Measurements from ENCODE around the gene VRK2. TPM values are rescaled to one million over a fixed set of nuclear protein-coding genes. Genes with fewer than 3 reads are reported as not detected.

VRK2 gene
- total RNA-seq, 1 experiment from 2014 or later = 39.6 TPM

DNA sequence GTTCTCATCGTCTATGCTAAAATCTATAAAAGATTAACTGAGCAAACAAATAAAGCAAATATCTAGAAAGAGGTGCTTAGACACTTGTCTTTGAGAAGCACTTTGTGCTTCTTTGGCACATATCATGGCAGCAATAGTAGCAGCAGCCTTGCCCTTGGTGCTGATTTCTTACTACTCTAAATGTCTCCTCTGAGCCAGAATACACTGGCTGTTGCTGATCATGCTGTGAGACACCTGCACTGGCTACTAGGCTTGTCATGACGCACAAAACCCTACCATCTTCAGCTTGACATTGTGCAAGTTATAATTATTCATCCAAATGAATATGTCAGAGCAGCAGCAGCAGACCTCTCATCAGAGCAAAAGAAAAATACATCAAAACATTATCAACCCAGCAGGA is 147.9 kb downstream of the VRK2 start:
- peaks cover 2% of the 10 kb centered on the region; the same call in 1 of the 2 replicates for H3K36me3 ChIP-seq (ENCODE audit: control insufficient read depth, insufficient read depth, low read length)
- in situ Hi-C loops (cut with HindIII; ENCODE audit: low pct_unique_long_range_greater_than_20kb, low sequenced_read_pairs) (no loop called here), intact Hi-C loops (cut with micrococcal nuclease; ENCODE audit: unreplicated experiment) (no loop called here)
- no TSS peak for BruUV-seq (replicated peaks)
- no peak overlapping the region for H3K4me3 ChIP-seq (ENCODE audit: low read depth in 2 of 2, low read length in 2 of 2)
- H3K27me3 ChIP-seq (ENCODE audit: control insufficient read depth, insufficient read depth, low read length) = no peaks in the 10 kb centered on the region
- no peaks in the 10 kb centered on the region for H3K4me1 ChIP-seq (ENCODE audit: control insufficient read depth, insufficient read depth, low read length)
- ATAC-seq (no peak), DNase-seq (ENCODE audit: low read depth, low spot score) (no peak)
- no peak overlapping the region for H3K27ac ChIP-seq (ENCODE audit: low read length)
- H3K9me3 ChIP-seq (ENCODE audit: control insufficient read depth, insufficient read depth, low read depth, low read length) = no peaks in the 10 kb centered on the region
- ChIA-PET POLR2A (no interaction called here), CTCF (no interaction called here)
- no peak for TF ChIP-seq POLR2AphosphoS5 (IDR thresholded peaks at IDR 0.05; ENCODE audit: low read depth, low read length)
- TF ChIP-seq, protein P1, sequence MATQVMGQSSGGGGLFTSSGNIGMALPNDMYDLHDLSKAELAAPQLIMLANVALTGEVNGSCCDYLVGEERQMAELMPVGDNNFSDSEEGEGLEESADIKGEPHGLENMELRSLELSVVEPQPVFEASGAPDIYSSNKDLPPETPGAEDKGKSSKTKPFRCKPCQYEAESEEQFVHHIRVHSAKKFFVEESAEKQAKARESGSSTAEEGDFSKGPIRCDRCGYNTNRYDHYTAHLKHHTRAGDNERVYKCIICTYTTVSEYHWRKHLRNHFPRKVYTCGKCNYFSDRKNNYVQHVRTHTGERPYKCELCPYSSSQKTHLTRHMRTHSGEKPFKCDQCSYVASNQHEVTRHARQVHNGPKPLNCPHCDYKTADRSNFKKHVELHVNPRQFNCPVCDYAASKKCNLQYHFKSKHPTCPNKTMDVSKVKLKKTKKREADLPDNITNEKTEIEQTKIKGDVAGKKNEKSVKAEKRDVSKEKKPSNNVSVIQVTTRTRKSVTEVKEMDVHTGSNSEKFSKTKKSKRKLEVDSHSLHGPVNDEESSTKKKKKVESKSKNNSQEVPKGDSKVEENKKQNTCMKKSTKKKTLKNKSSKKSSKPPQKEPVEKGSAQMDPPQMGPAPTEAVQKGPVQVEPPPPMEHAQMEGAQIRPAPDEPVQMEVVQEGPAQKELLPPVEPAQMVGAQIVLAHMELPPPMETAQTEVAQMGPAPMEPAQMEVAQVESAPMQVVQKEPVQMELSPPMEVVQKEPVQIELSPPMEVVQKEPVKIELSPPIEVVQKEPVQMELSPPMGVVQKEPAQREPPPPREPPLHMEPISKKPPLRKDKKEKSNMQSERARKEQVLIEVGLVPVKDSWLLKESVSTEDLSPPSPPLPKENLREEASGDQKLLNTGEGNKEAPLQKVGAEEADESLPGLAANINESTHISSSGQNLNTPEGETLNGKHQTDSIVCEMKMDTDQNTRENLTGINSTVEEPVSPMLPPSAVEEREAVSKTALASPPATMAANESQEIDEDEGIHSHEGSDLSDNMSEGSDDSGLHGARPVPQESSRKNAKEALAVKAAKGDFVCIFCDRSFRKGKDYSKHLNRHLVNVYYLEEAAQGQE (IDR thresholded peaks at IDR 0.05; ENCODE audit: insufficient read depth in 1 of 2, low read depth in 2 of 2, low read length in 1 of 2) = no peak
- no peak for TF ChIP-seq SIN3A (IDR thresholded peaks at IDR 0.05; ENCODE audit: borderline replicate concordance, insufficient read depth, low read depth, low read length)
- TF ChIP-seq TCF7L2 (IDR thresholded peaks at IDR 0.05; ENCODE audit: low read depth, low read length) = no peak
- TF ChIP-seq, protein P2, sequence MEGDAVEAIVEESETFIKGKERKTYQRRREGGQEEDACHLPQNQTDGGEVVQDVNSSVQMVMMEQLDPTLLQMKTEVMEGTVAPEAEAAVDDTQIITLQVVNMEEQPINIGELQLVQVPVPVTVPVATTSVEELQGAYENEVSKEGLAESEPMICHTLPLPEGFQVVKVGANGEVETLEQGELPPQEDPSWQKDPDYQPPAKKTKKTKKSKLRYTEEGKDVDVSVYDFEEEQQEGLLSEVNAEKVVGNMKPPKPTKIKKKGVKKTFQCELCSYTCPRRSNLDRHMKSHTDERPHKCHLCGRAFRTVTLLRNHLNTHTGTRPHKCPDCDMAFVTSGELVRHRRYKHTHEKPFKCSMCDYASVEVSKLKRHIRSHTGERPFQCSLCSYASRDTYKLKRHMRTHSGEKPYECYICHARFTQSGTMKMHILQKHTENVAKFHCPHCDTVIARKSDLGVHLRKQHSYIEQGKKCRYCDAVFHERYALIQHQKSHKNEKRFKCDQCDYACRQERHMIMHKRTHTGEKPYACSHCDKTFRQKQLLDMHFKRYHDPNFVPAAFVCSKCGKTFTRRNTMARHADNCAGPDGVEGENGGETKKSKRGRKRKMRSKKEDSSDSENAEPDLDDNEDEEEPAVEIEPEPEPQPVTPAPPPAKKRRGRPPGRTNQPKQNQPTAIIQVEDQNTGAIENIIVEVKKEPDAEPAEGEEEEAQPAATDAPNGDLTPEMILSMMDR (IDR thresholded peaks at IDR 0.05) = no peak

DNA sequence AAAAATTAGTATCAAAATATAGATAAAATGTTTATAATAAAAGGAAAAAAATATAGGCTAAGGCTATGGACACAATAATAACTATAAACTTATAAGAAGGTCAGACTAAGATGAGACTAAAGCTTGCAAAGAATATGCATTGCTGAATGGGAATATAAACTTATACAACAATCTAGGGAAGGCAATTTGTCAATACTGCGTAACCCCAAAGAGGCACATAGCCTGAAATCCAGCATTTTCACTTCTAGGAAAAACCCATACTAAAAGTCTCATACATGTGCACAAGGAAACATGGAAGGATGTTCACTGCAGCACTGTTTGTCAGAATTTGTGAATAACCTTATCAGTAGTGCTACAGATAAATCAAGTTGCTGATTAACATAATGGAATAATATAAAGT is 149.1 kb downstream of the VRK2 start:
- H3K9me3 ChIP-seq (ENCODE audit: control insufficient read depth, insufficient read depth, low read depth, low read length) = no peaks in the 10 kb centered on the region
- no TSS peak for BruUV-seq (replicated peaks)
- intact Hi-C loops (cut with micrococcal nuclease; ENCODE audit: unreplicated experiment) = no loop called here
- in situ Hi-C loops (cut with HindIII; ENCODE audit: low pct_unique_long_range_greater_than_20kb, low sequenced_read_pairs) = no loop called here
- TF ChIP-seq, protein P2 (IDR thresholded peaks at IDR 0.05) = no peak
- TF ChIP-seq SIN3A (IDR thresholded peaks at IDR 0.05; ENCODE audit: borderline replicate concordance, insufficient read depth, low read depth, low read length) (no peak), TCF7L2 (IDR thresholded peaks at IDR 0.05; ENCODE audit: low read depth, low read length) (no peak), POLR2AphosphoS5 (IDR thresholded peaks at IDR 0.05; ENCODE audit: low read depth, low read length) (no peak)
- TF ChIP-seq, protein P1 (IDR thresholded peaks at IDR 0.05; ENCODE audit: insufficient read depth in 1 of 2, low read depth in 2 of 2, low read length in 1 of 2) = no peak
- ATAC-seq (no peak), DNase-seq (ENCODE audit: low read depth, low spot score) (no peak)
- no peak overlapping the region for H3K4me3 ChIP-seq (ENCODE audit: low read depth in 2 of 2, low read length in 2 of 2)
- ChIA-PET POLR2A (no interaction called here), CTCF (no interaction called here)
- H3K27ac ChIP-seq (ENCODE audit: low read length) = no peak overlapping the region
- H3K4me1 ChIP-seq (ENCODE audit: control insufficient read depth, insufficient read depth, low read length) = no peaks in the 10 kb centered on the region; the same call in 1 of the 2 replicates
- no peaks in the 10 kb centered on the region for H3K27me3 ChIP-seq (ENCODE audit: control insufficient read depth, insufficient read depth, low read length)
- peaks cover 2% of the 10 kb centered on the region; the same call in 1 of the 2 replicates for H3K36me3 ChIP-seq (ENCODE audit: control insufficient read depth, insufficient read depth, low read length)
